Fibroblast of skin of abdomen (primary cell): Measurements from ENCODE around the gene BOLL.
"Not testable (repeated sequence)": the region's sequence is repeated elsewhere in the genome, so short reads cannot be mapped to it uniquely, and the experiment has no call there.

Experiments
- DNase-seq: peaks from one replicate; pipeline ENCODE4 v3.0.0-alpha.2; 2013

BOLL gene

DNA sequence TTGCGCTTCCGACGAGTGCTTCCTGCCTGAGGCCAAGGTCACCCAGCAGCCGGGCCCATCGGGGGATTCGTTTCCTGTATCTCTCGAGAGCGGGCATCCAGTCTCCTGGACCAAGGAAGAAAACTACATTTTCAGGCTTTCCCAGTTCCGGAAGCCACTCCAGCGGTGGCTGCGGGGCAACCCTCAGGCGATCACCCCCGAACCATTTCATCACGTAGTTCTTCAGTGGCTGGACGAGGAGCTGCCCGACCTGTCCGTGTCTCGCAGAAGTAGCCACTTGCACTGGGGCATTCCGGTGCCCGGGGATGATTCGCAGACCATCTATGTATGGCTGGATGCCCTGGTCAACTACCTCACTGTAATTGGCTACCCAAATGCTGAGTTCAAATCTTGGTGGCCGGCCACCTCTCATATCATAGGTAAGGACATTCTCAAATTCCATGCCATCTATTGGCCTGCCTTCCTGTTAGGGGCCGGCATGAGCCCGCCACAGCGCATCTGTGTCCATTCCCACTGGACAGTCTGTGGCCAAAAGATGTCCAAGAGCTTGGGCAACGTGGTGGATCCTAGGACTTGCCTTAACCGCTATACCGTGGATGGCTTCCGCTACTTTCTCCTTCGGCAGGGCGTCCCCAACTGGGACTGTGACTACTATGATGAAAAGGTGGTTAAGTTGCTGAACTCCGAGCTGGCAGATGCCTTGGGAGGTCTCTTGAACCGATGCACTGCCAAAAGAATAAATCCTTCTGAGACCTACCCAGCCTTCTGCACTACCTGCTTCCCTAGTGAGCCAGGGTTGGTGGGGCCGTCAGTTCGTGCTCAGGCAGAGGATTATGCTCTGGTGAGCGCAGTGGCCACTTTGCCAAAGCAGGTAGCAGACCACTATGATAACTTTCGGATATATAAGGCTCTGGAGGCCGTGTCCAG lies 78.9 kb downstream of the BOLL start:
- DNase-seq, result no peak

DNA sequence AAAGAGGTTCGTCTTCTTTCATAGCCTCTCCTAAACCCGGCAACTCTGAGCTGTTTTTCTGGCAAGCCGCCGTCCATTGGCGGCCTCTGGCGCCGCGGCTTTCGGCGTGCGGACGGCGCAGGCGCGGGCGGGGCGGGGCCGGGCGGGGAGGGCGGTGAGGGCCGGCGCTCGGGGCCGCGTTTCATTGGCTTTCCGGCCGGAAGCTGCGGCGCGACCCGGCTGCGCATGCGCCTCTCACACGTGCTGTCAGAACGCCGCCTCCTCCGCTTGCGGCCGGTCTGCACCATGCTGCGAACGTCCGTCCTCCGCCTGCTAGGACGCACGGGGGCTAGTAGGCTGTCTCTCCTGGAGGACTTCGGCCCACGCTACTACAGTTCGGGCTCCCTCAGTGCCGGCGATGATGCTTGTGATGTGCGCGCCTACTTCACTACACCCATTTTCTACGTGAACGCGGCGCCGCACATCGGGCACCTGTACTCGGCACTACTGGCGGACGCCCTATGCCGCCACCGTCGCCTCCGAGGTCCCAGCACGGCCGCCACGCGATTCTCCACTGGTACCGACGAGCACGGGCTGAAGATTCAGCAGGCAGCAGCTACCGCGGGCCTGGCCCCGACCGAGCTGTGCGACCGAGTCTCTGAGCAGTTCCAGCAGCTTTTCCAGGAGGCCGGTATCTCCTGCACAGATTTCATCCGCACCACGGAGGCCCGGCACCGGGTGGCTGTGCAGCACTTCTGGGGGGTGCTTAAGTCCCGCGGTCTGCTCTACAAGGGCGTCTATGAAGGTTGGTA lies 79.8 kb downstream of the BOLL start, which contains the start of gene MARS2:
Gene MARS2, plus strand, starts transcription at position 249 of the 791 bp plus-strand sequence. Its CDS starts 37 bp downstream, at position 286.
- DNase-seq, result peak; percentile 93

GRCh38 chr2:197704434-197705120 lies 80.5 kb downstream of the BOLL start:
- no peak for DNase-seq

GRCh38 chr2:197700960-197701359 lies 84.2 kb downstream of the BOLL start:
- no peak for DNase-seq

- DNase-seq, result not testable (repeated sequence)
Measured at GRCh38 chr2:197699724-197700123, 85.4 kb downstream of the BOLL start.

DNA sequence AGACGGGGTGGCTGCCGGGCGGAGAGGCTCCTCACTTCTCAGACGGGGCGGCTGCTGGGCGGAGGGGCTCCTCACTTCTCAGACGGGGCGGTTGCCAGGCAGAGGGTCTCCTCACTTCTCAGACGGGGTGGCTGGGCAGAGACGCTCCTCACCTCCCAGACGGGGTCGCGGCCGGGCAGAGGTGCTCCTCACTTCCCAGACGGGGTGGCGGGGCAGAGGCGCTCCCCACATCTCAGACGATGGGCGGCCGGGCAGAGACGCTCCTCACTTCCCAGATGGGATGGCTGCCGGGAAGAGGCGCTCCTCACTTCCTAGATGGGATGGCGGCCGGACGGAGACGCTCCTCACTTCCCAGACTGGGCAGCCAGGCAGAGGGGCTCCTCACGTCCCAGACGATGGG lies 88.5 kb downstream of the BOLL start:
- not testable (repeated sequence) for DNase-seq

DNA sequence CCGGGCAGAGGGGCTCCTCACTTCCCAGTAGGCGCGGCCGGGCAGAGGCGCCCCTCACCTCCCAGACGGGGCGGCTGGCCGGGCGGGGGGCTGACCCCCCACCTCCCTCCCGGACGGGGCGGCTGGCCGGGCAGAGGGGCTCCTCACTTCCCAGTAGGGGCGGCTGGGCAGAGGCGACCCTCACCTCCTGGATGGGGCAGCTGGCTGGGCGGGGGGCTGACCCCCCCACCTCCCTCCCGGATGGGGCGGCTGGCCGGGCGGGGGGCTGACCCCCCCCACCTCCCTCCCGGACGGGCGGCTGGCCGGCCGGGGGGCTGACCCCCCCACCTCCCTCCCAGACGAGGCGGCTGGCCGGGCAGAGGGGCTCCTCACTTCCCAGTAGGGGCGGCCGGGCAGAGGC lies 89.1 kb downstream of the BOLL start:
- not testable (repeated sequence) for DNase-seq

- DNase-seq, result not testable (repeated sequence)
Measured at GRCh38 chr2:197695206-197695605, 89.9 kb downstream of the BOLL start.

DNA sequence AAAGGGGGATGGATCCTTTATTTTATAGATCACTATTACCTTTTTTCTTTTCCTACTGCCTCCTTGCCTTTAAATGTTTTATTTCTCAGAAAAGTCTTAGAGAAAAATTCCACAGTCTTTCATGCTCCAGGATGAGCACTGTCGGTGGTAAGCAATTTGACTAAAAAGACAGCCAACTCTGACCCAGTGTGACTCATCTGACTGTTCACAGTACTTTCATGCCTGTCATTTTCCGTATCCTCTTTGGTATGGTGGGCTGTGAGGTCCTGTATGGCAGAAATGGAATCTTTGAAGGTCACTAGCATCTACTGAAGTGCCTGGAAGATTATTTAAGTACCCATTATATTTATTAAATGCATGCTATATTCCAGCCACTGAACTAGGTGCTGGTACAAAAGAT lies 107.6 kb downstream of the BOLL start:
- DNase-seq, result peak; percentile 60

- no peak for DNase-seq
Measured at GRCh38 chr2:197677056-197677455, 108.1 kb downstream of the BOLL start.
